Karpas-422 (cell line): ENCODE measurements around the gene TMEM184C. TPM values are rescaled to one million over a fixed set of nuclear protein-coding genes. Genes with fewer than 3 reads are reported as not detected.

Source experiments
- DNase-seq: peaks from one replicate; pipeline ENCODE4 v3.0.0-alpha.2; 2015
- H2AFZ ChIP-seq: fragments of 200-600 bp; sonication (generic); 2 replicates; pipeline ENCODE4 v1.6.1; 2014; ENCODE audit warnings: antibody characterized with exemption, low read length, mixed read lengths
- H3K27ac ChIP-seq: fragments of 200-600 bp; sonication (generic); 2 replicates; pipeline ENCODE4 v1.5.1; 2014; ENCODE audit warnings: mild to moderate bottlenecking, low read length, moderate library complexity
- H3K27me3 ChIP-seq: fragments of 200-600 bp; sonication (generic); 2 replicates; pipeline ENCODE4 v1.6.1; 2014; ENCODE audit warnings: low read length, mixed read lengths
- H3K36me3 ChIP-seq: fragments of 200-600 bp; sonication (generic); 2 replicates; pipeline ENCODE4 v1.6.1; 2014; ENCODE audit warnings: low read length, mixed read lengths; ENCODE audit not compliant: insufficient read depth
- H3K4me1 ChIP-seq: fragments of 200-600 bp; sonication (generic); 2 replicates; pipeline ENCODE4 v1.6.1; 2014; ENCODE audit warnings: mild to moderate bottlenecking, low read length, mixed read lengths
- H3K4me2 ChIP-seq: fragments of 200-600 bp; sonication (generic); 2 replicates; pipeline ENCODE4 v1.6.1; 2014; ENCODE audit warnings: low read length, low read depth, mild to moderate bottlenecking; ENCODE audit not compliant: poor library complexity, severe bottlenecking
- H3K4me3 ChIP-seq: fragments of 200-600 bp; sonication (generic); 2 replicates; pipeline ENCODE4 v1.5.1; 2014; ENCODE audit warnings: mild to moderate bottlenecking, antibody characterized with exemption, low read length, mixed read lengths
- H3K79me2 ChIP-seq: fragments of 200-600 bp; sonication (generic); 2 replicates; pipeline ENCODE4 v1.6.1; 2014; ENCODE audit warnings: mild to moderate bottlenecking, low read length, mixed read lengths
- H3K9ac ChIP-seq: fragments of 200-600 bp; sonication (generic); 2 replicates; pipeline ENCODE4 v1.6.0; 2014; ENCODE audit warnings: low read length
- H3K9me2 ChIP-seq: fragments of 200-600 bp; sonication (generic), shearing (Covaris generic); replicated peaks from 2 replicates; pipeline ENCODE4 v1.6.0; 2014; ENCODE audit warnings: mild to moderate bottlenecking, low read length, moderate library complexity; ENCODE audit not compliant: insufficient read depth
- H3K9me3 ChIP-seq: fragments of 300-700, 200-600 bp; sonication (generic); 2 replicates; pipeline ENCODE4 v1.6.1; 2014; ENCODE audit warnings: low read length, mixed read lengths
- H4K20me1 ChIP-seq: fragments of 200-600 bp; sonication (generic); 2 replicates; pipeline ENCODE4 v1.6.1; 2014; ENCODE audit warnings: mild to moderate bottlenecking, antibody characterized with exemption, low read length, low read depth; ENCODE audit not compliant: insufficient read depth
- total RNA-seq: library from RNA; depleted of rRNA; stranded (reverse); fragments of >200 nt; shearing (Covaris generic); gene quantifications from 2 replicates; pipeline ENCODE4 v1.2.3, GENCODE V29; 2014; ENCODE audit warnings: low replicate concordance

The TMEM184C gene
- total RNA-seq, 1 experiment from 2014 or later, result 47.0 TPM

- no peaks in the 10 kb centered on the region for H3K79me2 ChIP-seq
- DNase-seq, result no peak
- H3K4me2 ChIP-seq, result no peak overlapping the region
- no peak overlapping the region for H3K27ac ChIP-seq
- no peaks in the 10 kb centered on the region for H3K9me3 ChIP-seq
- H3K9ac ChIP-seq, result no peak overlapping the region
- H3K36me3 ChIP-seq, result no peaks in the 10 kb centered on the region
- H2AFZ ChIP-seq, result no peak overlapping the region
- H4K20me1 ChIP-seq, result no peaks in the 10 kb centered on the region
- H3K9me2 ChIP-seq, result no peaks in the 10 kb centered on the region
- no peak overlapping the region for H3K4me3 ChIP-seq
- H3K27me3 ChIP-seq, result peaks cover 2% of the 10 kb centered on the region; the same call in 1 of the 2 replicates
- H3K4me1 ChIP-seq, result no peaks in the 10 kb centered on the region
These were observed 23.1 kb upstream of the TMEM184C start for GRCh38 chr4:147594107-147594506.

GRCh38 chr4:147594578-147594977, 22.6 kb upstream of the TMEM184C start:
- H3K4me1 ChIP-seq, result no peaks in the 10 kb centered on the region
- no peak overlapping the region for H3K27ac ChIP-seq
- no peaks in the 10 kb centered on the region for H3K27me3 ChIP-seq
- no peak for DNase-seq
- no peaks in the 10 kb centered on the region for H3K36me3 ChIP-seq
- no peak overlapping the region for H3K9ac ChIP-seq
- no peak overlapping the region for H3K4me2 ChIP-seq
- no peaks in the 10 kb centered on the region for H3K79me2 ChIP-seq
- no peak overlapping the region for H3K4me3 ChIP-seq
- no peak overlapping the region for H2AFZ ChIP-seq
- no peaks in the 10 kb centered on the region for H4K20me1 ChIP-seq
- no peaks in the 10 kb centered on the region for H3K9me3 ChIP-seq
- H3K9me2 ChIP-seq, result no peaks in the 10 kb centered on the region

- Histone ChIP-seq H3K27ac (no peak overlapping the region), H3K9me3 (no peaks in the 10 kb centered on the region), H3K4me2 (no peak overlapping the region), H3K9me2 (no peaks in the 10 kb centered on the region), H3K36me3 (no peaks in the 10 kb centered on the region), H2AFZ (no peak overlapping the region), H4K20me1 (no peaks in the 10 kb centered on the region), H3K79me2 (no peaks in the 10 kb centered on the region), H3K4me1 (no peaks in the 10 kb centered on the region), H3K9ac (no peak overlapping the region), H3K27me3 (no peaks in the 10 kb centered on the region), H3K4me3 (no peak overlapping the region)
- peak; percentile 55 for DNase-seq
These were observed 20.8 kb upstream of the TMEM184C start for GRCh38 chr4:147596377-147596776.

- H3K27ac ChIP-seq, result no peak overlapping the region
- no peak overlapping the region for H2AFZ ChIP-seq
- no peaks in the 10 kb centered on the region for H3K27me3 ChIP-seq
- no peak for DNase-seq
- no peaks in the 10 kb centered on the region for H3K36me3 ChIP-seq
- no peaks in the 10 kb centered on the region for H3K9me2 ChIP-seq
- H3K4me1 ChIP-seq, result no peaks in the 10 kb centered on the region
- H3K9me3 ChIP-seq, result no peaks in the 10 kb centered on the region
- H4K20me1 ChIP-seq, result no peaks in the 10 kb centered on the region
- no peak overlapping the region for H3K9ac ChIP-seq
- H3K4me2 ChIP-seq, result no peak overlapping the region
- H3K79me2 ChIP-seq, result no peaks in the 10 kb centered on the region
- H3K4me3 ChIP-seq, result no peak overlapping the region
These were observed 20.2 kb upstream of the TMEM184C start for GRCh38 chr4:147596981-147597380.

GRCh38 chr4:147597561-147597960, 19.6 kb upstream of the TMEM184C start:
- H3K4me1 ChIP-seq, result no peaks in the 10 kb centered on the region
- no peak overlapping the region for H2AFZ ChIP-seq
- DNase-seq, result no peak
- no peak overlapping the region for H3K4me2 ChIP-seq
- no peak overlapping the region for H3K4me3 ChIP-seq
- no peaks in the 10 kb centered on the region for H3K27me3 ChIP-seq
- no peaks in the 10 kb centered on the region for H3K36me3 ChIP-seq
- no peak overlapping the region for H3K9ac ChIP-seq
- H3K27ac ChIP-seq, result no peak overlapping the region
- no peaks in the 10 kb centered on the region for H3K9me3 ChIP-seq
- H3K9me2 ChIP-seq, result no peaks in the 10 kb centered on the region
- no peaks in the 10 kb centered on the region for H3K79me2 ChIP-seq
- no peaks in the 10 kb centered on the region for H4K20me1 ChIP-seq

- H2AFZ ChIP-seq, result no peak overlapping the region
- H3K36me3 ChIP-seq, result no peaks in the 10 kb centered on the region
- H3K9ac ChIP-seq, result no peak overlapping the region
- H3K4me1 ChIP-seq, result no peaks in the 10 kb centered on the region
- no peaks in the 10 kb centered on the region for H3K27me3 ChIP-seq
- no peak overlapping the region for H3K4me2 ChIP-seq
- H3K79me2 ChIP-seq, result no peaks in the 10 kb centered on the region
- H3K9me3 ChIP-seq, result no peaks in the 10 kb centered on the region
- H3K27ac ChIP-seq, result no peak overlapping the region
- H4K20me1 ChIP-seq, result no peaks in the 10 kb centered on the region
- no peaks in the 10 kb centered on the region for H3K9me2 ChIP-seq
- H3K4me3 ChIP-seq, result no peak overlapping the region
- DNase-seq, result no peak
These were observed 18.0 kb upstream of the TMEM184C start for GRCh38 chr4:147599206-147599605.

- H3K4me2 ChIP-seq, result no peak overlapping the region
- no peaks in the 10 kb centered on the region for H3K4me1 ChIP-seq
- no peaks in the 10 kb centered on the region for H3K9me3 ChIP-seq
- no peak overlapping the region for H2AFZ ChIP-seq
- no peaks in the 10 kb centered on the region for H3K27me3 ChIP-seq
- no peaks in the 10 kb centered on the region for H3K36me3 ChIP-seq
- H3K9me2 ChIP-seq, result no peaks in the 10 kb centered on the region
- H3K4me3 ChIP-seq, result no peak overlapping the region
- no peak overlapping the region for H3K27ac ChIP-seq
- H3K9ac ChIP-seq, result no peak overlapping the region
- no peaks in the 10 kb centered on the region for H3K79me2 ChIP-seq
- no peaks in the 10 kb centered on the region for H4K20me1 ChIP-seq
- DNase-seq, result no peak
These were observed 17.4 kb upstream of the TMEM184C start for GRCh38 chr4:147599769-147600168.

- Histone ChIP-seq H3K9me2 (no peaks in the 10 kb centered on the region), H3K27ac (no peak overlapping the region), H3K4me2 (no peak overlapping the region), H3K36me3 (no peaks in the 10 kb centered on the region), H2AFZ (no peak overlapping the region), H3K79me2 (no peaks in the 10 kb centered on the region), H3K4me1 (no peaks in the 10 kb centered on the region), H3K4me3 (no peak overlapping the region), H4K20me1 (no peaks in the 10 kb centered on the region), H3K27me3 (no peaks in the 10 kb centered on the region), H3K9me3 (no peaks in the 10 kb centered on the region), H3K9ac (no peak overlapping the region)
- no peak for DNase-seq
These were observed 11.7 kb upstream of the TMEM184C start for GRCh38 chr4:147605499-147605898.

GRCh38 chr4:147607471-147607870, 9.7 kb upstream of the TMEM184C start:
- Histone ChIP-seq H3K79me2 (no peaks in the 10 kb centered on the region), H3K9ac (no peak overlapping the region), H3K27ac (no peak overlapping the region), H4K20me1 (no peaks in the 10 kb centered on the region), H2AFZ (no peak overlapping the region), H3K9me2 (no peaks in the 10 kb centered on the region), H3K4me1 (no peaks in the 10 kb centered on the region), H3K36me3 (no peaks in the 10 kb centered on the region), H3K4me2 (no peak overlapping the region), H3K9me3 (no peaks in the 10 kb centered on the region), H3K4me3 (no peak overlapping the region), H3K27me3 (no peaks in the 10 kb centered on the region)
- DNase-seq, result no peak
